IMR-90 (cell line): Measurements from ENCODE around the gene DPYSL3. TPM values are rescaled to one million over a fixed set of nuclear protein-coding genes. Genes with fewer than 3 reads are reported as not detected.

Source experiments
- ATAC-seq: fragments of 200-7000 bp; cut with Tn5 transposase; 2 replicates; pipeline ENCODE4 v1.9.1; 2020; ENCODE audit warnings: low read depth, mild to moderate bottlenecking, moderate library complexity
- BruUV-seq: library from RNA; stranded (reverse); fragments of 400-500 nt; replicated peaks from 2 replicates; lab custom pipeline; 2021; lab: Mats Ljungman, UMichigan
- CTCF ChIA-PET: fragments of 300-600 bp; formaldehyde crosslinking; extraction: SDS; loops from one replicate; lab custom pipeline; 2021; ENCODE audit warnings: antibody characterized with exemption; lab: Yijun Ruan, JAX
- POLR2A ChIA-PET: fragments of 300-600 bp; sonication (Branson Sonifier 250); formaldehyde crosslinking; loops from one replicate; lab custom pipeline; 2022; ENCODE audit warnings: antibody characterized with exemption; ENCODE audit not compliant: unreplicated experiment; lab: Charles Lee
- DNase-seq: peaks from one replicate; pipeline ENCODE4 v3.0.0; 2013
- H2AFZ ChIP-seq: replicated peaks from 2 replicates; pipeline ENCODE3; 2013; ENCODE audit warnings: low read length, mild to moderate bottlenecking; ENCODE audit not compliant: poor library complexity
- H2AK5ac ChIP-seq: 2 replicates; pipeline ENCODE4 v1.6.1; 2013; ENCODE audit warnings: low read depth, low read length, inconsistent platforms
- H2AK9ac ChIP-seq: replicated peaks from 2 replicates; pipeline ENCODE3; 2013; ENCODE audit warnings: mild to moderate bottlenecking, low read depth, low read length, moderate library complexity; ENCODE audit not compliant: poor library complexity
- H2BK120ac ChIP-seq: 2 replicates; pipeline ENCODE4 v1.6.1; 2013; ENCODE audit warnings: low read depth, low read length, inconsistent platforms
- H2BK15ac ChIP-seq: 3 replicates; pipeline ENCODE4 v1.6.1; 2013; ENCODE audit warnings: low read depth, low read length, inconsistent platforms
- H2BK20ac ChIP-seq: 2 replicates; pipeline ENCODE4 v1.6.1; 2013; ENCODE audit warnings: low read depth, mild to moderate bottlenecking, inconsistent platforms, low read length, moderate library complexity
- H2BK5ac ChIP-seq: 2 replicates; pipeline ENCODE4 v1.6.1; 2013; ENCODE audit warnings: mild to moderate bottlenecking, low read depth, low read length, inconsistent platforms; ENCODE audit not compliant: poor library complexity, severe bottlenecking
- H3K14ac ChIP-seq: replicated peaks from 2 replicates; pipeline ENCODE4 v1.6.1; 2013; ENCODE audit warnings: low read depth, low read length, inconsistent platforms
- H3K18ac ChIP-seq: 2 replicates; pipeline ENCODE4 v1.6.1; 2013; ENCODE audit warnings: low read depth, low read length, control low read depth
- H3K23ac ChIP-seq: 2 replicates; pipeline ENCODE4 v1.6.1; 2013; ENCODE audit warnings: low read depth, low read length, inconsistent platforms
- H3K27ac ChIP-seq: 2 replicates; pipeline ENCODE4 v1.5.1; 2013; ENCODE audit warnings: mild to moderate bottlenecking, control low read depth, low read length; ENCODE audit not compliant: insufficient read depth
- H3K27me3 ChIP-seq: 2 replicates; pipeline ENCODE4 v1.6.1; 2013; ENCODE audit warnings: low read length; ENCODE audit not compliant: control insufficient read depth, insufficient read depth
- H3K36me3 ChIP-seq: 2 replicates; pipeline ENCODE4 v1.6.1; 2013; ENCODE audit warnings: low read length, mixed read lengths; ENCODE audit not compliant: control insufficient read depth, insufficient read depth
- H3K4ac ChIP-seq: 2 replicates; pipeline ENCODE4 v1.6.1; 2013; ENCODE audit warnings: low read depth, low read length, inconsistent platforms
- H3K4me1 ChIP-seq: 2 replicates; pipeline ENCODE4 v1.6.1; 2013; ENCODE audit warnings: low read length, mixed read lengths; ENCODE audit not compliant: control insufficient read depth, insufficient read depth
- H3K4me2 ChIP-seq: 2 replicates; pipeline ENCODE4 v1.6.1; 2013; ENCODE audit warnings: low read depth, mild to moderate bottlenecking, control low read depth, low read length, moderate library complexity
- H3K4me3 ChIP-seq: 2 replicates; pipeline ENCODE4 v1.5.1; 2013; ENCODE audit warnings: low read depth, mild to moderate bottlenecking, control low read depth, low read length, moderate library complexity; ENCODE audit not compliant: insufficient read depth
- H3K56ac ChIP-seq: 2 replicates; pipeline ENCODE4 v1.6.1; 2013; ENCODE audit warnings: low read length, inconsistent platforms; ENCODE audit not compliant: insufficient read depth; ENCODE audit errors: extremely low read depth
- H3K79me1 ChIP-seq, 2 experiments: 2 replicates each; pipeline ENCODE4 v1.6.1; 2013; ENCODE audit warnings: low read length in 2 of 2, inconsistent platforms in 1 of 2, low read depth in 1 of 2
- H3K9ac ChIP-seq: 2 replicates; pipeline ENCODE4 v1.6.1; 2013; ENCODE audit warnings: low read depth, low read length, control low read depth
- H3K9me1 ChIP-seq: 2 replicates; pipeline ENCODE4 v1.6.1; 2013; ENCODE audit warnings: low read length, inconsistent platforms; ENCODE audit not compliant: insufficient read depth
- H3K9me3 ChIP-seq: 2 replicates; pipeline ENCODE4 v1.6.1; 2013; ENCODE audit warnings: low read length; ENCODE audit not compliant: control insufficient read depth, insufficient read depth
- H4K20me1 ChIP-seq: 2 replicates; pipeline ENCODE4 v1.6.1; 2013; ENCODE audit warnings: low read length, inconsistent platforms; ENCODE audit not compliant: insufficient read depth
- H4K5ac ChIP-seq: 2 replicates; pipeline ENCODE4 v1.6.1; 2013; ENCODE audit warnings: mild to moderate bottlenecking, low read depth, low read length, control low read depth
- H4K8ac ChIP-seq, 2 experiments: 2 replicates each; pipeline ENCODE4 v1.6.1; 2013; ENCODE audit warnings: low read depth in 2 of 2, low read length in 2 of 2, control low read depth in 1 of 2, inconsistent platforms in 1 of 2
- H4K91ac ChIP-seq: 2 replicates; pipeline ENCODE4 v1.6.1; 2013; ENCODE audit warnings: low read depth, low read length, inconsistent platforms; ENCODE audit not compliant: insufficient read depth
- BHLHE40 ChIP-seq: fragments of 150-350 bp; IDR thresholded peaks from 2 replicates; pipeline ENCODE4 v1.6.1; 2016; ENCODE audit warnings: mild to moderate bottlenecking, low read depth, low read length
- CEBPB ChIP-seq: IDR thresholded peaks from 2 replicates; pipeline ENCODE4 v1.6.1; 2012; ENCODE audit warnings: low read depth, low read length, improper control_type of control experiment
- CHD1 ChIP-seq: IDR thresholded peaks from 2 replicates; pipeline ENCODE4 v1.6.1; 2012; ENCODE audit warnings: low read depth, low read length, improper control_type of control experiment
- ELK1 ChIP-seq: fragments of 150-350 bp; IDR thresholded peaks from 2 replicates; pipeline ENCODE4 v1.6.1; 2016; ENCODE audit warnings: low read depth, mild to moderate bottlenecking, low read length, moderate library complexity, borderline replicate concordance
- FOS ChIP-seq: fragments of 150-350 bp; IDR thresholded peaks from 2 replicates; pipeline ENCODE4 v1.6.1; 2016; ENCODE audit warnings: low read depth, low read length
- MAFK ChIP-seq: IDR thresholded peaks from 2 replicates; pipeline ENCODE4 v1.6.1; 2012; ENCODE audit warnings: low read depth, low read length, improper control_type of control experiment
- MAZ ChIP-seq: IDR thresholded peaks from 2 replicates; pipeline ENCODE4 v1.6.1; 2012; ENCODE audit warnings: low read depth, mild to moderate bottlenecking, low read length, improper control_type of control experiment, moderate library complexity, borderline replicate concordance
- MXI1 ChIP-seq: IDR thresholded peaks from 2 replicates; pipeline ENCODE4 v1.6.1; 2012; ENCODE audit warnings: low read depth, mild to moderate bottlenecking, low read length, moderate library complexity, borderline replicate concordance
- NFE2L2 ChIP-seq: fragments of 150-350 bp; IDR thresholded peaks from 2 replicates; pipeline ENCODE4 v1.6.1; 2016; ENCODE audit warnings: low read depth, mild to moderate bottlenecking, low read length
- POLR2A ChIP-seq: IDR thresholded peaks from 2 replicates; pipeline ENCODE4 v1.6.1; 2012; ENCODE audit warnings: mild to moderate bottlenecking, low read depth, low read length
- RAD21 ChIP-seq: IDR thresholded peaks from 2 replicates; pipeline ENCODE4 v1.6.1; 2012; ENCODE audit warnings: low read length, improper control_type of control experiment
- RCOR1 ChIP-seq: IDR thresholded peaks from 2 replicates; pipeline ENCODE4 v1.6.1; 2012; ENCODE audit warnings: mild to moderate bottlenecking, low read length, improper control_type of control experiment; ENCODE audit not compliant: insufficient replicate concordance
- RFX5 ChIP-seq: IDR thresholded peaks from 2 replicates; pipeline ENCODE4 v1.8.0; 2012; ENCODE audit warnings: low read depth, mild to moderate bottlenecking, low read length, moderate library complexity
- SMC3 ChIP-seq: fragments of 150-350 bp; IDR thresholded peaks from 2 replicates; pipeline ENCODE4 v1.6.1; 2016; ENCODE audit warnings: low read depth, mild to moderate bottlenecking, antibody characterized with exemption, low read length, moderate library complexity
- USF2 ChIP-seq: fragments of 150-350 bp; IDR thresholded peaks from 2 replicates; pipeline ENCODE4 v1.6.1; 2017; ENCODE audit warnings: mild to moderate bottlenecking, antibody characterized with exemption, low read length, low read depth
- WGBS, 2 experiments: methylation state at CpG; one replicate each; pipeline versions ENCODE4 v1.1.5 to v1.1.7; 2013; ENCODE audit warnings: missing lambda C conversion rate in 2 of 2; ENCODE audit not compliant: insufficient read length in 1 of 2; ENCODE audit errors: extremely low coverage in 2 of 2; 5-methylcytosine and 5-hydroxymethylcytosine counted together
- dilution Hi-C: fragments of 300-500 bp; cut with HindIII; formaldehyde crosslinking; loops from one replicate; pipeline ENCODE4 v1.14.3; 2018; ENCODE audit warnings: low sequenced_read_pairs; ENCODE audit not compliant: unreplicated experiment
- in situ Hi-C: fragments of 300-500 bp; cut with MboI; formaldehyde crosslinking; loops from 3 replicates; pipeline ENCODE4 v1.14.3; 2019; ENCODE audit warnings: low sequenced_read_pairs, inconsistent platforms, mixed read lengths
- intact Hi-C: fragments of 100-400 bp; cut with micrococcal nuclease; formaldehyde crosslinking; loops from 2 replicates; pipeline ENCODE4 v1.10.0; 2022
- polyA plus RNA-seq, 3 experiments: library from polyadenylated mRNA; depleted of rRNA; stranded (reverse); fragments of >200 nt; gene quantifications; 2 replicates each; pipeline ENCODE4 v1.2.3, GENCODE V29; 2012; ENCODE audit warnings: low replicate concordance in 1 of 3
- total RNA-seq: library from RNA; depleted of rRNA; stranded (reverse); fragments of >200 nt; gene quantifications from 2 replicates; pipeline ENCODE4 v1.2.3, GENCODE V29; 2012
- TF ChIP-seq, protein P1 (sequence below): conservative IDR thresholded peaks from 2 replicates; pipeline ENCODE4 v1.5.1; 2012; ENCODE audit warnings: mild to moderate bottlenecking, low read depth, low read length, improper control_type of control experiment

Gene DPYSL3
- total and polyA plus RNA-seq, 2 of the 4 experiments (the other 2 are of a cell fraction) = 50.2 to 60.9 TPM

- no peaks in the 10 kb centered on the region for H3K27me3 ChIP-seq
- H2BK120ac ChIP-seq = no peak overlapping the region
- ChIA-PET CTCF (interaction anchor here (0.6 kb wide), 1 partner anchor 959 kb away, joined by 3 read pairs; no protein-coding TSS in a partner anchor), POLR2A (no interaction called here)
- no peak overlapping the region for H3K18ac ChIP-seq
- in situ Hi-C loops (no loop called here), dilution Hi-C loops (no loop called here), intact Hi-C loops (no loop called here)
- no peak overlapping the region for H2BK15ac ChIP-seq
- WGBS, 2 experiments = no CpG with 5 or more reads among the region's 3 CpGs
- peaks cover 17% of the 10 kb centered on the region for H3K4me1 ChIP-seq
- H3K79me1 ChIP-seq = peaks cover 2 to 31% of the 10 kb centered on the region in 2 experiments; a peak in 3 of 4 replicates
- H4K8ac ChIP-seq = no peak overlapping the region; a peak in 1 of 4 replicates
- H3K9me1 ChIP-seq = peaks cover 22% of the 10 kb centered on the region
- ATAC-seq (no peak), DNase-seq (peak; percentile 29)
- H2BK20ac ChIP-seq = no peak overlapping the region
- H4K20me1 ChIP-seq = peaks cover 4% of the 10 kb centered on the region; the same call in 1 of the 2 replicates
- 0 out of 2 replicates have a peak overlapping the region, but pooled peaks have one; percentile 26 for H2AK5ac ChIP-seq
- BruUV-seq = no TSS peak
- H3K36me3 ChIP-seq = peaks cover 11% of the 10 kb centered on the region
- no peak overlapping the region for H2BK5ac ChIP-seq
- 0 out of 2 replicates have a peak overlapping the region, but pooled peaks have one; percentile 2 for H3K4ac ChIP-seq
- TF ChIP-seq BHLHE40 = no peak
- TF ChIP-seq MAFK = no peak
- TF ChIP-seq FOS = no peak
- TF ChIP-seq SMC3 = no peak
- no peak for TF ChIP-seq USF2
- no peak for TF ChIP-seq MXI1
- TF ChIP-seq RFX5 = no peak
- no peak for TF ChIP-seq RAD21
- TF ChIP-seq, protein P1, sequence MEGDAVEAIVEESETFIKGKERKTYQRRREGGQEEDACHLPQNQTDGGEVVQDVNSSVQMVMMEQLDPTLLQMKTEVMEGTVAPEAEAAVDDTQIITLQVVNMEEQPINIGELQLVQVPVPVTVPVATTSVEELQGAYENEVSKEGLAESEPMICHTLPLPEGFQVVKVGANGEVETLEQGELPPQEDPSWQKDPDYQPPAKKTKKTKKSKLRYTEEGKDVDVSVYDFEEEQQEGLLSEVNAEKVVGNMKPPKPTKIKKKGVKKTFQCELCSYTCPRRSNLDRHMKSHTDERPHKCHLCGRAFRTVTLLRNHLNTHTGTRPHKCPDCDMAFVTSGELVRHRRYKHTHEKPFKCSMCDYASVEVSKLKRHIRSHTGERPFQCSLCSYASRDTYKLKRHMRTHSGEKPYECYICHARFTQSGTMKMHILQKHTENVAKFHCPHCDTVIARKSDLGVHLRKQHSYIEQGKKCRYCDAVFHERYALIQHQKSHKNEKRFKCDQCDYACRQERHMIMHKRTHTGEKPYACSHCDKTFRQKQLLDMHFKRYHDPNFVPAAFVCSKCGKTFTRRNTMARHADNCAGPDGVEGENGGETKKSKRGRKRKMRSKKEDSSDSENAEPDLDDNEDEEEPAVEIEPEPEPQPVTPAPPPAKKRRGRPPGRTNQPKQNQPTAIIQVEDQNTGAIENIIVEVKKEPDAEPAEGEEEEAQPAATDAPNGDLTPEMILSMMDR = no peak
- no peak for TF ChIP-seq MAZ
- no peak for TF ChIP-seq ELK1
- no peak for TF ChIP-seq NFE2L2
- TF ChIP-seq CEBPB = no peak
- TF ChIP-seq CHD1 = no peak
- no peak for TF ChIP-seq POLR2A
- TF ChIP-seq RCOR1 = no peak
- no peak overlapping the region for H3K9ac ChIP-seq
- no peak overlapping the region for H3K4me2 ChIP-seq
- no peak overlapping the region for H2AK9ac ChIP-seq
- H4K5ac ChIP-seq = no peak overlapping the region
- no peak overlapping the region for H3K56ac ChIP-seq
- H3K27ac ChIP-seq = no peak overlapping the region
- no peak overlapping the region for H3K23ac ChIP-seq
- no peak overlapping the region for H3K14ac ChIP-seq
- H4K91ac ChIP-seq = no peak overlapping the region
- H2AFZ ChIP-seq = no peak overlapping the region
- H3K4me3 ChIP-seq = no peak overlapping the region
- no peaks in the 10 kb centered on the region for H3K9me3 ChIP-seq
Observed at GRCh38 chr5:147415651-147416050, 94.2 kb downstream of the DPYSL3 start.
